CD4-positive, alpha-beta T cell treated with Interleukin-15 for 1 hour (primary cell): Measurements from ENCODE around the gene DGKB.

Source experiments
- DNase-seq: peaks from one replicate; pipeline ENCODE4 v3.0.0-alpha.2; 2020

DGKB gene

DNA sequence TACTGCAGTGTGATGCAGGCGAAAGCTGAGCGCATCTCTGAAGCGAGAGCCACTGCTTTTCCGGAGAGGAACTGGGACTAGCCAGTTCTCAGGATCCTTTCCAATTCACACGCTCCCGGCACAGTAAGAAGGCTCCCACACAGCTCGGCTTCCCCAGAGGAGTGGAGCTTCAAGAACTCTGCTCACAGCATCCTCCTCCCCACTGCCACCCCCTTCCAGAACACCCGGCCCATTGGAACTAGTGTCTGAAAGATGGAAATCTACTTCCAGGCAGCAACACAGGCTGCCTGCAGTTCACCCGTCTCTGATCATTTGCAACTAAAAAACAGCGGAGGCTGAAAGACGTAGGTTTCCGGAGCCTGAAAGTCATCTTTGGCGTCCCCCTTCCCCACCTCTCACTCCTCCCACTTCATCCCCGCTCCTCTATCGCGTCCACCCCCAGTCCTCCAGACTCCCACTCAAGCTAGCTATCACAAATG lies at the start of gene DGKB:
TSS of gene DGKB (minus strand) at position 163 of the 479 bp plus-strand sequence.
- DNase-seq, result no peak

DNA sequence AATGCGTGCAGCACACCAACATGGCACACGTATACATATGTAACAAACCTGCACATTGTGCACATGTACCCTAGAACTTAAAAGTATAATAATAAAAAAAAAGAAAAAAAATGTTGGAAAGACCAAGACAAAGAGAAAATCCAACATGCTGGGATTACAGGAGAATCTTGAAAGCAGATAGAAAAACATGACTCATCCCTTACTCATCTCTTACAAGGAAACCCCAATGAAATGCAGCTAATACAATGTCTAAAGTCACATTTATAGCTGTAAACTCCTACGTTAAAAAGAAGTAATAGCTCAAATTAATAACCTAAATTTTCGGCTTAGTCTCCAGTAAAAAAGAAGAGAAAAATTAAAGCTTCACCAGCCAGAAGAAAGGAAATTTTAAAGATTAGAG lies 47.5 kb upstream of the DGKB start:
- no peak for DNase-seq

DNA sequence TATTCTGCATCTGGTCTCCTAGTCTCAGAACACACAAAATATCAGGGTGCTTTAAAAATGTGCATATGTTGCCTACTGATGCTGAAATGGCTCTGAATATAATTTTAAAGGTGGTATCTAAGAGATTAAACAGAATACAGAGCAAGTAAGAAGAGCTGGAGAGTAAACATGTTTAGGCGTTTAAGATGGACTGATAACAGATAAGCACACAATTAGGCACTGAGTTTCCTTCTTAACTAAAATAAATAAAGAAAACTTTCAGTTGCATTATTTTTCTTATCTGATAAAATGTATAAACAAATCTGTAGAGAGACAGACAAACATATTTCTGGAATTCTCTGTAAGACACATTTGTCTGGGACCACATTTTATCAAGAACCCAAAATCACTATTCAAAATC lies 35.6 kb upstream of the DGKB start:
- no peak for DNase-seq

DNA sequence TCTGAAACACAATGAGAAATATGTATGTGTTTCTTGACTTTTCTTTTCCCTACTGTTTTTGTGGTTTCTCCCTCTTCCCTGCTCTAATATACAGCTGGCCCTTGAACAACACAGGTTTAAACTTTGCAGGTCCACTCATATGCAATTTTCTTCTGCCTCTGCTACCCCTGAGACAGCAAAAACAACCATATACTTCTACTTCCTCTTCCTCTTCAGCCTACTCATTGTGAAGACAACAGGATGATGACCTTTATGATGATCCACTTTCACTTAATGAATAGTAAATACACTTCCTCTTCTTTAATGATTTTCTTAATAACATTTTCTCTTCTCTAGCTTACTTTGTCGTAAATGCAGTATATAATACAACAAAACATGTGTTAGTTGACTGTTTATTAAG lies 35.0 kb upstream of the DGKB start:
- DNase-seq, result no peak

DNA sequence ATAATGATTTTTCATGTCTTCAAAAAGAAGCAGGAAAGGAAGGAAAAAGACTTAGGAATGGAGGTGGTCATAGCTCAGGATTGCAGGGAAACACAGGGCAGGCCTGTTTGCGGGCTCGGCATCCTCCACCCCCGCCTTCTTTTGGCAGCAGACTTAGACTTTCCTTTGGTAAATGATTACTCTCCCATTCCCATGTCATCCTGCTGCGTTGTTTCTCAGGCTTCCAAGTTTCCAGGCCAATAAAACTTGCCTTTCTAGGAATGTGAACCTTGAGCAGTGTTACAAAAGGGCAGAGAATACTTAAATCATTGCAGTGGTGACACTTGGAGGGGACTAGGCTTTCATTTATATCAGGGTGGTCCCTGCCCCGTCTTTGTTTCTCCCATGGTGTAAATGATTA lies 34.0 kb upstream of the DGKB start:
- DNase-seq, result no peak

DNA sequence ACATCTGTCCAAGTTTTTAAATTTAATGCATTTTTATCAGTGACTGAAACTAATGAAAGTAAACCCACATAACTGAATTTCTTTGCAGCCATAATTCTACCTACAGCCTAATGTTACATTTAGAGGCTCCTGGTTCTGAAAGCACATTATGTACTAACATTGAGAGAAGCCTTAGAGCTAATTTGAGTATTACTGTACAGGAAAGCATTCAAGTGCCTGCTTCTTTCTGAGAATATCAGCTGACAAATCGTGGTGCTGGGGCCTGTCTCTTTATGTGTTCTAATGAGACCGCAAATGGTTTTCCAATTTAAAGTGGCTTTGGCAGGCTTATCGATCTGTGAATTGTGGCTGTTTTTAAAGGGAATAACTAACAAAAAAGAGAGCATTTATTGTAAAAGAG lies 32.3 kb upstream of the DGKB start:
- no peak for DNase-seq

DNA sequence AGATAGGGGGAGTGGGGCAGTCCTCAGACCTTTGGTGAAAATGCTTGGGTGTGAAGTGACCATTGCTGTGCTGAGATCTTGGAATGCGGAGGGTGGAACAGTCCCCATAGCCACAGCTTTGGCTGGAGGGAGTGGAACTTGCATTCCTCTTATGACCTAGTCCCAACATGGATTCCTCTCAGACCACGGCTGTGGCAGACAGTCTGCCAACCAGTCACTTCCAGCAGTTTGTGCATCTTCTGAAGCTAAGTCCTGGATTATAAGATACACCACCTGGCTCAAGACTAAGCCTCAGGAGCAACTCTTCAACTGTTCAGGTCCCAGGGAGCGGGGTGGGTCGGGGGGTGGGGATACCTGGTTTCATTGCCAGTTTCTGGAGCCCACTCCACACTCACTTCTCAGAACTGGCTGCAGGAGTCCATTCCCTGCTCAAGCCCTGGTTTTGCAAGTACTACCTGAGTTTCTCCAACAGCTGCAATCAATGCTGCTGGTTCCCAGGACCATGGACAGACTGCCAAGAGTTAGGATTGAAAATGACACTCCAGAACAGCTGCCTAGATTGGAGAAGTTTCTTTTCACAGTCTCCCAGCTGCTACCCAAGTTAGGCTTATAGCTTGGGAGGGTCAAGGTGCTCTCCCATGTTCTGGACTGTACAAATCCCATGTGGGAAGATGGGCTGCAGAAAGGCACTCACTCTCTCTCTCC lies 29.1 kb upstream of the DGKB start:
- DNase-seq, result no peak

DNA sequence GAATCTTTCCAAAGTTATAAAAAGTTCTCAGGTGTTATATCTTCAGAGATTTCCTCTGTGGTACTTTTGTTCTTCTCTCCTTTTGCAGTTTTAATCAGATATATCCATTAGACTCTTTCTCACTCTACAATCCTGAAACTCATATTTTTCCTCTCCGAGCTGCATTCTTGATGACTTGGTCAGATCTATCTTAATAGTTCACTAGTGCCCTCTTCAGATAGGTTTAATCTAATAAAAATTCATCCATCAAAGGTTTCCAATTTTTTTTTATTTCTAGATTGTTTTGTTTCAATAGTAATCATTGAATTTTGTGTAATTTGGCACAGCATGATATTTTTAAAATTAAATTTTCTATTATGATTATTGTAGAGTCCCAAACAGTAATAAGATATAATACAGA lies 21.8 kb upstream of the DGKB start:
- DNase-seq, result no peak

DNA sequence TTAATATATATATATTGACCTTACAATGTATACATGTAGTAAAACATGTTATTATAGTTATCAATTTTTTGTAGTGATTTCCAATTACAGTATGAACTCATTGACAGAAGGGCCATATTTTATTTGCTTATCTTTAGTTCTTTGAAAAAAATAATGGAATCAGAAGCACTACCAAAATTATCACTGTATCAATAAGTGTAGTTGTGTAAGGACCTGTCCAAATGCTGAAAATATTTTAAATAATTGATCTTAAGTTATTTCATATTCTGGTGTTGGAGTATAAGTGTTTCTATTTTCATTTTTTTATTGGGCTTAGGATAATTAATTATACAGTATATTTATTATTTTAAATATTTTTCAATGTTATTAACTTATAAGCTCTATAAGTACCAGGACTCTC lies 8.5 kb upstream of the DGKB start:
- DNase-seq, result no peak

DNA sequence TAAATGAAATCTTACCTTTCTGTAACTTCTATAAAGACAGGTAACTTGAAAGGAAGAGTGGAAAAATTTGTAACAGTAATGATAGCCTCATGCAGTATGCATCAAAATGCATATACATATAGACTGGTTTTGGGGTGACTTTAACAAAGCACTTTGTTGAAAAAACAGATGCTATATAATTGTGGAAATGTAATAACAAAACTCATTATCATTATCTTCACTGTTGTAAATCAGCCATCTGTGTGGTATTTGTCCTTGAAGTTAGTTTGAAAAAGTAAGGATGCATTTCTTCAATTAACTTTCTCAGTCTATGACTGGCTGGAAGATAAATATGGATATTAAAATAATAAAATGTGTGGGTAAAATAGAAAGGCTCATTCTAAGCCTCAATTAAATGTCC lies 6.1 kb upstream of the DGKB start:
- no peak for DNase-seq

DNA sequence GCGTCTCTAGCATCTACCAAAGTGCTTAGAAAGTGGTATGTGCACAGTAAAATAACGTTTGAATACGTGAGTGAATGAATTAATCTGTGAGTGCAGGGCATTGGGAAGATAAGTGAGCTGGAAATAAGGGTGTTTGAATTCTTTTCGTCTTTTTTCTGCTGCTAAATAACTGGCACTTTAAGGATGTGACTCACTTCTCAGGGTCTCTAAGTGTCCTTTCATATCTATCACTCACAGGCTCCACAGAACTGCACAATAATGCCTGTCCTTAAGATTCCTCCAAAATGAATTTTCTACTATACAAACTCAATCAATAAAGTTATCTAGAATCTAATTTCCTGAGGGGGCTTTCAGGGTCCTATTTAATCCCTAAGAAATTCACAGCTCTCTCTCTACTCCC lies 3.2 kb upstream of the DGKB start:
- no peak for DNase-seq

DNA sequence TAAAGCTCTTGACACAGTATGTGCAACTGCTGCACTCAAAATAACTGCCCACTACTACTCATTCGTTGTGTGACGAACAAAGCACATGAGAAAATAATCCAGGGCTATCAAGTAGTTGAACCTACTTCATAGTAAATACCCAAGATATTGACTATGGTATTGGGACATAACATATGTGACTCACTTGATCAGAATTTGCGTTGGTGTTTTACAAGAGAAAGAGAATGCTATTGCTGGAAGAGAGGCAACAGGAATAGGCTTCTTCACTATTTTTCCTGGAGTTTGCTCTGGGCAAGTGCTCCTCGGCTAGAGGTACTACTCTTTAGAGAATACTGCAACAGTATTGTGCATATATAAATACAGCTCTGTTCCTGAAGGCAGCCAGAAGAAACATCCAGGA lies 2.5 kb downstream of the DGKB start:
- no peak for DNase-seq

DNA sequence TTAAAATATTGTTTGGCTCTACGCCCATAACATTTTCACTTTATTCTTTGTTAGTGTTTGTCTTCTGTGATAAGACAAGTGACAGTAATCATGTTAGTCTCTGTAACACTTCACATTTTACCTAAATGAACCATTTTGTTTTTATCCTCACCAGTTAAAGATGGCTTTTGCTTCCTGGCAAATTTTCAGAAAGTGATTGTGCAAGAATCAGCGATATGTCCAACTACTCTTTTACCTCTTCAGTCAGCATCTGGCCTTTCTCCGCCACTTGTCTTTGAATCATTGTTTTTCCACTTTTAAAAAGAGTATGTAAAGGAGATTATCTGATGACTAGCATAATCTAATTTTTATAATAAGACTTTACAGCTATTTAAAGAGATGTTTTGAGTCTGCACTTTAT lies 3.5 kb downstream of the DGKB start:
- no peak for DNase-seq

DNA sequence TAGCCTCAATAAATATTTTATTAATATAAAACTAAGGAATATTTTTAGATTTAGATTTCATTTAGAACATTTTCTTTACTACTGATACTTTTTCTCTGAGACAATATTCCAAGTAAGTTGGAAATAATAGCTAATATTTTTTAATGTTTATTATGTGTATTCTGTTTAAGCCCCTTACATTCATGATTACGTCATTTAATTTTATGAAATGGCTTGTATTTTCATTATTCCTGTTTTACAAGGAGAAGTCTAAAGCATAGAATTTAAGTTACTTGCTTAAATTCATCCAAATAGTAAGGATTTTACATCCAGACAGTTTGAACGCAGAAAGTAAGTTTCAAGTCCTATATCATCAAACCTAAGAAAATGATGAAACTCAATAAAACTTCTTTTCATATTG lies 6.1 kb downstream of the DGKB start:
- no peak for DNase-seq

DNA sequence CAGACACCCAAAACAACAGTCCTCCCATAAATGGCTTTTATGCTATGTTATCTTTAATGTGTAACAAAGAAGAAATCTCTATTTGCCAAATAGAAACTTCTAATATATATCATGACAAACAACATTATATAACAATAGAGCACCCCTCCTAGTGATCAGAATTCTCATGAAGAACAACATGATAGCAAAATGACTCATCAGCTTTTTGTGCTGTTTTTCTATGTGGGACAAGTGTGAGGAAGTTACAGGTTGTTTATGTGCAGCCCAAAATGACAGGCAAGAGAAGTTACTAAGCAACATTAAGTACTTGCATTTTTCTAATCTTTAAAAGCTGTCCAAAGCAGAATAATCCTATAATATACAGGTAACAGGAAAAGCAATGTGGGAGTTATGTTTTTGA lies 7.7 kb downstream of the DGKB start:
- DNase-seq, result no peak

DNA sequence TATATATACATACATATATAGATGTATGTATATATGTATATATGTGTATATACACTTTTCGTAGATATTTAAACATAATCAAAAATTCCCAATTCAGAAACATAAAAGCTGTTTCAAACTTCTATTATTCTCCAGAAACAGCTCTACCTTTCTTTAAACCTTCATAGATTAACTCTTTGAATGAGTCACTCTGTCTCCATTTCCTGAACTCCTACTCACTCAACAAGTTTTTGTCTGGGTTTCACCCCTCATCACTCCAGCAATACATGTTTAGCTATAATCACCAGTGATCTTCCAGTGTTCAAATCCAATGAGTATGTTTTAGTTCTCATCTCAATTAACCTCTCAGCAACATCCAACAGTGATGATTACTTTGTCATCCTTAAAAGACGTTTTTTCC lies 9.6 kb downstream of the DGKB start:
- DNase-seq, result no peak

DNA sequence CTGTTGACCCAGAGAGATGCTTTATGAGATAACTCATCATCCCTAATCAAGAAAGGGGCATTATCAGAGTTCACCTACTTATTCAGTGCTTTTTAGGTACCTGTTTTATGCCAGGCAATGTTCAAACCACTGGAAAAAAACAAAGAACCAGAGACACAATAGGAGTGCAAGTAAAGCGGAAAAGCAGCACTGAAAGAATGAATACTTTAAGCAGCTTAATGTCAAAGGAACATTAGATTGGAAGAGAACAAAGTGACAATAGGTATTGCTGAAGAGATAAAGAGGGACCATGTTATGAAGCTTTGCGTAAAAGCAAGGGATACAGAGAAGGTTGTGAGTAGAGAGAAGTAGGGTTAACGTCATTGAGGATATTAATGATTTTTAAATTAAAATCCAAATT lies 11.3 kb downstream of the DGKB start:
- no peak for DNase-seq

DNA sequence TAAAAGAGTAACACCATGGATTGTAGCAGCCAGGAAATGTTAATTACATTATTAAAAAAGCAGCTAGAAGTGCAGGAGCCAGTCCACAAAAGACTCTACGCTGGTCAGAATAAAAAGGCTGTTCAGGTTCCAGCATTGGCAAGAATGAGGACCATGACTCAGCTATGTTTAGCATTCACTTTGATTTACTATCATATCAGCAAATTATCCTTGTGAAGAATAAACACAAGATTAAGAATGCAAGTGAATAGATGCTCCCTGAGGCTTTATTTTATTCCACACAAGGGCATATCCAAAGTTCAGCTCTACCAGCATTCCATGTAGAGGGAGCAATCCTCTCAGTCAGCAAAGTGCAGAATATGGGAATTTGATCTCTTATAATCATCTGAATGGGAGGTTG lies 13.6 kb downstream of the DGKB start:
- no peak for DNase-seq

DNA sequence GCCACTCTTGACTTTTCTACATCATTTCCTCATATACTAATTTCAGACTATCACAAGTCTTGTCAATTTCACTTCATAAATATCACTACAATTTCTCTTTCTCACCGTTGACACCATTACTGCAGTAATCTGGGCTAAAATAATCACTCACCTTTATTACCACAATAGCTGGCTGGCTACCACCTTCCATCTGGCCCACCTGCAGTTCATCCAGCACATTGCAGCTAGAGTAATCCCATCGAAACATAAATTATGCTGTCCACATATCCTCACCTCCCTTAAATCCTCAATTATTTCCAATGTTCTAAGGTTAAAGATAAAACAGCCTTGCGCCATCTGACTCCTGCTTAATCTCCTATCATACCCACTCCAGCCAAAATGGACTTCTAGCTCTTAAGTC lies 16.0 kb downstream of the DGKB start:
- DNase-seq, result no peak

DNA sequence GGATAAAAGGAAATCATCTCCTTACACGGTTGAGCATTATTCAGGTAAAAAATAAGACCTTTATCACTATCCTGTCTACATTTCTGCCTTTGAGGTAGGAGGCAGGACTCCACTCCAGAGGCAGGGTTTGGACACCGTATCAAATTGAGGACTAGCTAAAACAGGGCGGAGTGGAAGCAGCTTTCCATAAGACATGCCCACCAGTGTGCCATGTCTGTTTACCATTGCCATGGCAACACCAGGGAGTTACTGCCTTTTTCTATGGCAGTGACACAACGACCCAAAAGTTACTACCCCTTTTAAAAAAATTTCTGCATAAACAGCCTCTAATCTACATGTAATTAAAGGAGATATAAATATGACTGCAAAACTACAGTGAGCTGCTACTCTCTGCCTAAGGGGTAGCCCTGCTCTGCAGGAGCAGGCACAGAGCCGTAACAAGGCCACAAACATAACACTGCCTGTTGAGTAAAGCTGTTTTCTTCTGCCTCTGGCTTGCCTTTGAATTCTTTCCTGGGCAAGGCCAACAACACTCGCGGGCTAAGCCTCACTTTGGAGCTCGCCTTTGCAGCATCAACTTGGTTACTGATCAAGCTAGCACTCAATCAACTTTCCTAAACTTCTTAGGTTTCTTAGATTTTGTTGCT lies 26.5 kb downstream of the DGKB start:
- no peak for DNase-seq

DNA sequence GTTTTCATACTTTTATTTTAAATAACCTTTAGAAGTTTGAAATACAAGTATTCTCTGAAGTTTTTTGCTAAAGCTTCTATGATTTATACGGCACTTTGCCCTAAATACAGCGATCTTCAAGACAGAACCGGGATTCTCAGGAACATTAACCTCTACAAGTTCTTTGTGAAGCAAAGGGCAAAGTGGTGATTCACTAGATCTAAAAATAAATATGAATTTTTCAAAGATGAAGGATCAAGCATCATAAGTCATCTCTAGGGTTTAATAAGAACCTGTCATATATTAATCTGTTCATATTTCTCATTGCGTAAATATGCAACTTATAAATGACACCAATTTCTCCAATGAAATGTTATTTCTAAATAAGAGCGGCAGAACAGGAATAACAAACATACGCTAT lies 30.7 kb downstream of the DGKB start:
- DNase-seq, result no peak

DNA sequence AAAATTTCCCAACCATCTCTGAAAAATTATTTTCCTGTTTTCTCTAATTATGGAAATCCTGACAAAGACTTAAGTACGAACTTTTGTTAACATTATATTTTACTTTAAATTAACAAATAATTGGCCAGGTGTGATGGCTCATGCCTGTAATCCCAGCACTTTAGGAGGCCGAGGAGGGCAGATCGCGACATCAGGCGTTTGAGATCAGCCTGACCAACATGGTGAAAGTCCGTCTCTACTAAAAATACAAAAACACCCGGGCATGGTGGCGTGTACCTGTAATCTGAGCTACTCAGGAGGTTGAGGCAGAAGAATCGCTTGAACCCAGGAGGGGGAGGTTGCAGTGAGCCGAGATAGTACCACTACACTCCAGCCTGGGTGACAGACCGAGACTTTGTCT lies 32.2 kb downstream of the DGKB start:
- no peak for DNase-seq

DNA sequence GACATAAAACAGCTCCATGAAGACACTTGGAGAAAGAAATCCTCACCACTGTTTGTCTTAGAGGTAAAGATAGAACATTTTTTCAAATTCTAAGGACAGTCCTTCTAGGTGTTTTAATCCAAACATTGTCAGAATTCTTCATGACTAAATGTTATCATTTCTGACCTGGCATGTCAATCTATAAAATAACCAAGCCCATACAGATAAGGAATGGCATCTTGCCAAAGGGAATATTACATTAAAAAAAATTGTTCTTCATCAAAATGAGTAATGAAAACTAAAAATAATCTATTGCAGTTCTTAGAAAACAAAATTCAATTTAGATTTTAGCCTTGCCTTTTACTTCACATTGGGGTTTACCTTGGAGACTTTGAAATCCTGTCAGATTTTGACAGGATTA lies 33.6 kb downstream of the DGKB start:
- no peak for DNase-seq

DNA sequence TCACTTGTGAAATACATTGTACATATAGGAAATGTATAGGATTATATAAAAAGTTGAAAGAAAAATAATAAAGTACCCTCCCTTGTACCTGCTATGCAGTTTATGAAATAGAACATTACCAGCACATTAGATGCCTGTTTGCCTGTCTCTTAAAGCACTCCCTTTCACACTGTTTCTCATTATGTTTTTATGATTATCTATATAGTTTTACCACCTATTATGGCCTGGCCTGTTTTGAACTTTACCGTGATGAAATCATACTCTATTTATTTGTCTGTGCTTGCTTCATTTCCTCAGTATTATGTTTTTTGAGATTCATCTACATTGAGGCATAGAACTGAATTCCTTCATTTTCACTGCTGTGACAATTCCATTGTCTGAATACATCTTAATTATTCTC lies 41.1 kb downstream of the DGKB start:
- no peak for DNase-seq

DNA sequence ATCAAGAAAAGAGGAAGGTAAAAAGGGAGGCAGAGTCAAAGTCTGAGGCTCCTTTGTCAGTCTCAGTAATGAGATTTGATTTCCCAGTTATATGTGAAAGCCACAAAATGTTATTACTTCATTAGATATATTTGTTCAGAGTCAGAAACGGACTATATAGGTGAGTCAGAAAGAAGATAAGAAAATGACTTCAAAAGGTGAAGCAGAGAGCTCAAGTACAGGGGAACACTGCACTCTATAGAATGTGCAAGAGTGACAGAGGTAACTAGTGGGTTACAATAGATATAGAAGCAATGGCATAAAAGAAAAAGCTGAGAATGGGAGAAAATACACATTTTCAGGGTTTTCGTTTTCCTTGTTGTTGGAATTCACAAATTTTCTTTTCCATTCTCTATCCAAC lies 43.3 kb downstream of the DGKB start:
- no peak for DNase-seq
